PC-9 (cell line): ENCODE data around the gene VENTX.

Experiments used
- EZH2 ChIP-seq: fragments of 200-600 bp; sonication (generic); IDR thresholded peaks from 2 replicates; pipeline ENCODE4 v1.8.0; 2017; ENCODE audit warnings: antibody characterized with exemption, low read depth
- TF ChIP-seq, protein P1 (sequence below): fragments of 200-600 bp; sonication (generic); conservative IDR thresholded peaks from 2 replicates; pipeline ENCODE4 v1.6.1; 2017; ENCODE audit warnings: mixed run types, antibody characterized with exemption, mild to moderate bottlenecking, moderate library complexity

DNA sequence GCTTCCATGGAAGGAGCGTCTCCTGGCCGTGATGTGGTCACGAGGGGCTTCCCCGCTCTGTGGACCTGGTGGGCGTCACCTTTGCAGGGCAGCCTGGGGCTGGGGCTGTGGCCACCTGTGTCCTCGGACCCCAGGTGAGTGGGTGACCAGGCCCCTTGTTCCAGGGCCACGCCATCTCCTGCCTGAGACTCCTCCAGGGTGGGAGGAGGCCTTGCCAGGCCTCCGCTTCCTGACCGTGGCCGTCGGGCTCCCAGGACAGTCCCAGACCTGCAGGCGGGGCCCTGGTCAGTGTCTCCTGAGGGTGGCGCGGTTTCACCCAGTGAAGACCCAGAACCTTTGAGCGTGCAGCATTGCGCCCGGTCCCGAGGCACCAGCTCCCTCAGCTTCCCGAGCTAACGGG is 28.0 kb upstream of the VENTX start:
- TF ChIP-seq, protein P1, sequence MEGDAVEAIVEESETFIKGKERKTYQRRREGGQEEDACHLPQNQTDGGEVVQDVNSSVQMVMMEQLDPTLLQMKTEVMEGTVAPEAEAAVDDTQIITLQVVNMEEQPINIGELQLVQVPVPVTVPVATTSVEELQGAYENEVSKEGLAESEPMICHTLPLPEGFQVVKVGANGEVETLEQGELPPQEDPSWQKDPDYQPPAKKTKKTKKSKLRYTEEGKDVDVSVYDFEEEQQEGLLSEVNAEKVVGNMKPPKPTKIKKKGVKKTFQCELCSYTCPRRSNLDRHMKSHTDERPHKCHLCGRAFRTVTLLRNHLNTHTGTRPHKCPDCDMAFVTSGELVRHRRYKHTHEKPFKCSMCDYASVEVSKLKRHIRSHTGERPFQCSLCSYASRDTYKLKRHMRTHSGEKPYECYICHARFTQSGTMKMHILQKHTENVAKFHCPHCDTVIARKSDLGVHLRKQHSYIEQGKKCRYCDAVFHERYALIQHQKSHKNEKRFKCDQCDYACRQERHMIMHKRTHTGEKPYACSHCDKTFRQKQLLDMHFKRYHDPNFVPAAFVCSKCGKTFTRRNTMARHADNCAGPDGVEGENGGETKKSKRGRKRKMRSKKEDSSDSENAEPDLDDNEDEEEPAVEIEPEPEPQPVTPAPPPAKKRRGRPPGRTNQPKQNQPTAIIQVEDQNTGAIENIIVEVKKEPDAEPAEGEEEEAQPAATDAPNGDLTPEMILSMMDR: no peak
- TF ChIP-seq EZH2: no peak
